ENCODE measurements around the gene DGKD.

Gene DGKD

DNA sequence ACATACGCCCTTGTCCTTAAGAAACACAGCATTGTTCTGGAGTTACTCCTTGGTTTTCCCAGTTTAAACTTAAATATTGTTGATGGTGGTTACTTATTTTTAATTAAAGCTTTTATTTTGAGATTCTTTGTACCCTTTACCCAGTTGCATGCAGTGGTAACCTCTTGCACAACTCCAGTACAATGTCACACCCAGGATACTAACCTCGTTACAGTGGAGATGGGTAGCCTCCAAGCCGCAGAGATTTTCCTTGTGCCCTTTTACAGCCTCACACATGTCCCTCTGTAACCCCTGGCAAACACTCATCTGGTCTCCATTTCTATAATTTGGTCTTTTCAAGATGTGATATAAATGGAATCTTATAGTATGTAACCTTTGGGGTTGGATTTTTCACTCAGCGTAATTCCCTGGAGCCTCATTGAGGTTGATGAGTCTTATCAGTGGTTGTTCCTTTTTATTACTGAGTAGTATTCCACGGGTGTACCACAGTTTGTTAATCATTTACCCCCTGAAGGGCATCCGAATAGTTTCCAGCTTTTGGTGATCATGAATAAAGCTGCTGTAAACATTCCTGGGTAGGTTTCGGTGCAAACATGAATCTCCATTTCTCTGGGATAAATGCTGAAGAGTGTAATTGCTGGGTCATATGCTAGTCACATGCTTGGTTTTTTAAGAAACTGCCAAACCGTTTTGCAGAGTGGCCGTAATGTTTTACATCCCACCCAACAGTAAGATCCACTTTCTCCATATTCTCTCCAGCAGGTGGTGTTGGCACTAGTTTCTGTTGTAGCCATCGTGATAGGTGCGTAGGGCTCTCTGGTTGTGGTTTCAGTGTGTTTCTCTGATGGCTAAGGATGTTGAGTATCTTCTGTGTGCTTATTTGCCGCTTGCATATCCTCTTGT, 68.6 kb downstream of the DGKD start:
- no peak overlapping the region for H3K4me3 ChIP-seq (ENCODE audit: control insufficient read depth, low read depth, low read length)
- TF ChIP-seq, protein P1, sequence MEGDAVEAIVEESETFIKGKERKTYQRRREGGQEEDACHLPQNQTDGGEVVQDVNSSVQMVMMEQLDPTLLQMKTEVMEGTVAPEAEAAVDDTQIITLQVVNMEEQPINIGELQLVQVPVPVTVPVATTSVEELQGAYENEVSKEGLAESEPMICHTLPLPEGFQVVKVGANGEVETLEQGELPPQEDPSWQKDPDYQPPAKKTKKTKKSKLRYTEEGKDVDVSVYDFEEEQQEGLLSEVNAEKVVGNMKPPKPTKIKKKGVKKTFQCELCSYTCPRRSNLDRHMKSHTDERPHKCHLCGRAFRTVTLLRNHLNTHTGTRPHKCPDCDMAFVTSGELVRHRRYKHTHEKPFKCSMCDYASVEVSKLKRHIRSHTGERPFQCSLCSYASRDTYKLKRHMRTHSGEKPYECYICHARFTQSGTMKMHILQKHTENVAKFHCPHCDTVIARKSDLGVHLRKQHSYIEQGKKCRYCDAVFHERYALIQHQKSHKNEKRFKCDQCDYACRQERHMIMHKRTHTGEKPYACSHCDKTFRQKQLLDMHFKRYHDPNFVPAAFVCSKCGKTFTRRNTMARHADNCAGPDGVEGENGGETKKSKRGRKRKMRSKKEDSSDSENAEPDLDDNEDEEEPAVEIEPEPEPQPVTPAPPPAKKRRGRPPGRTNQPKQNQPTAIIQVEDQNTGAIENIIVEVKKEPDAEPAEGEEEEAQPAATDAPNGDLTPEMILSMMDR (conservative IDR thresholded peaks at IDR 0.05; ENCODE audit: control insufficient read depth, insufficient read depth, low read depth, low read length) = no peak
- DNase-seq (ENCODE audit: low read depth) = no peak

DNA sequence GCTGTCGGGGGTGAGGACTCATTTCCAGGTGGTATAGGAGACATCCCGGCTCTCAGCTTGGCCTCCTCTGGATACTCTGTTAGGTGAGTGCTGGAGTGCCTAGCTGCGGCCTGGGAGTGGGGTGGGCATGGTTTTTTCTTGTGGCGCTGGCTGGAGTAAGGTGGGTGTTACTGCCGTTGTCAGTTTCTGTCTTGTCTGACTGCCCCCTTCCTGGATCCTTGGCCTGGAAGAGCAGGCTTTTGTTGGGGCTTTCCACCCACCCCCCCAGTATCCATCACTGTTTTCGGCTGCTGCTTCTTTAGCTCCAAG, 69.2 kb downstream of the DGKD start:
- H3K4me3 ChIP-seq (ENCODE audit: control insufficient read depth, low read depth, low read length) = no peak overlapping the region
- no peak for DNase-seq (ENCODE audit: low read depth)
- TF ChIP-seq, protein P1 (conservative IDR thresholded peaks at IDR 0.05; ENCODE audit: control insufficient read depth, insufficient read depth, low read depth, low read length) = no peak

GRCh38 chr2:233424154-233424951, 70.1 kb downstream of the DGKD start:
- DNase-seq (ENCODE audit: low read depth) = peak; percentile 45
- TF ChIP-seq, protein P1 (conservative IDR thresholded peaks at IDR 0.05; ENCODE audit: control insufficient read depth, insufficient read depth, low read depth, low read length) = no peak
- H3K4me3 ChIP-seq (ENCODE audit: control insufficient read depth, low read depth, low read length) = no peak overlapping the region

GRCh38 chr2:233426619-233427342, 72.5 kb downstream of the DGKD start:
- no peak overlapping the region for H3K4me3 ChIP-seq (ENCODE audit: control insufficient read depth, low read depth, low read length)
- peak; percentile 94 for DNase-seq (ENCODE audit: low read depth)
- TF ChIP-seq, protein P1 (conservative IDR thresholded peaks at IDR 0.05; ENCODE audit: control insufficient read depth, insufficient read depth, low read depth, low read length) = no peak

GRCh38 chr2:233428008-233428407, 73.7 kb downstream of the DGKD start:
- no peak for DNase-seq (ENCODE audit: low read depth)
- TF ChIP-seq, protein P1 (conservative IDR thresholded peaks at IDR 0.05; ENCODE audit: control insufficient read depth, insufficient read depth, low read depth, low read length) = no peak
- no peak overlapping the region for H3K4me3 ChIP-seq (ENCODE audit: control insufficient read depth, low read depth, low read length)

GRCh38 chr2:233428438-233428837, 74.1 kb downstream of the DGKD start:
- no peak for DNase-seq (ENCODE audit: low read depth)
- no peak overlapping the region for H3K4me3 ChIP-seq (ENCODE audit: control insufficient read depth, low read depth, low read length)
- TF ChIP-seq, protein P1 (conservative IDR thresholded peaks at IDR 0.05; ENCODE audit: control insufficient read depth, insufficient read depth, low read depth, low read length) = no peak
